NCI-H526 treated with DMSO at 0.1 percent for 48 hours (cell line): ENCODE measurements around the gene AMPH.
"Not testable (repeated sequence)": the region's sequence is repeated elsewhere in the genome, so short reads cannot be mapped to it uniquely, and the experiment has no call there.

Experiments
- DNase-seq: peaks from one replicate; lab custom pipeline; 2025; lab: John Stamatoyannopoulos, UW

AMPH gene

DNA sequence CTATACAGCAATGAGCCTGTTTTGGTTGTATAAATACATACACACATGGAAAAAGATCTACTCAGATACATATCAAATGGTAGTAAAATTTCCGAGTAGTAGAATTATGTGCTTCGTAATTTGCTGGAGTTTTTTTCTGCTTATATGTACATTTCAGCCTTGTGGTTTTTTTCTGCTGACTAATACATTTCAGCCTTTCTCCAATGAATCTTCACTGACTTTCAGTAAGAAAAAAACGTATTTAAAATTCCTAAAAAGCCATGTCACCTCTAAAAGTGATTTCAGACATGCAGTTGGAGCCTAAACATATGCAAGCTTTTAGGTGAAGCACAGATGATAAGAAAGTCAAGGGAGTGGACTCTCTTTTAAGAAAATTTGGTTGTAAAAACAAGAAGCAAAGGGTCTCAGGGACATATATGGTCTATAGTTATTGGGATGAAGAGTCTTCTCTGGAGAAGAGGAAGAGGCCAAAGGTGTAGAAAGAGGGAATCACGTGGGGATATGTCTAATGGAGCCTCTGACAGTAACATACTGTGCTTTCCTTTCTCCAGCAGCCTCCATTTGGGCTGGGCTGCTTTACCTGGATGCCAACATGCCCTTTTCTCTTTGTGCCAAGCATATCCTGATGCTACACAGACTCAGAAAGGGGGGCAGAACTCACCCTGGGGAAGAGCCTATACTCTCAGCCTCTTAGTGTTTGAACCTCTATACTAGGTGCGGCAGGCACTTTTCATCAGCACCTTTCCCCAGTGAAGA lies 2.4 kb downstream of the AMPH start:
- DNase-seq, result no peak

DNA sequence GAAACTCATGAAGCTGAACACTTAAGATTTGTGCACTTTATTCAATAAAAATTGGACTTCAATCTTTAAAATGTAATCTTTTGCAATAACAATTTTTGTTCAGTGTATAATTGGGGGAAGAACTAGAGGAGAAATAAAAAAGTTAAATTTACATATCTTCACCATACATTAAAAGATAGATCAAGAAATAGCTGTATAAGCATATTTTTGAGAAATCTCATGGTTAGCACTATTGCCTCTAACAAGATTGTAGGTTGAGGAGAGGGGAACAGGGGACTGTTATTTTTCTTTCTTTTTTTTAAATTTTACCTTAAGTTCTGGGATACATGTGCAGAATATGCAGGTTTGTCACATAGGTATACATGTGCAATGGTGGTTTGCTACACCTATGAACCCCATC lies 5.3 kb downstream of the AMPH start:
- DNase-seq, result no peak

DNA sequence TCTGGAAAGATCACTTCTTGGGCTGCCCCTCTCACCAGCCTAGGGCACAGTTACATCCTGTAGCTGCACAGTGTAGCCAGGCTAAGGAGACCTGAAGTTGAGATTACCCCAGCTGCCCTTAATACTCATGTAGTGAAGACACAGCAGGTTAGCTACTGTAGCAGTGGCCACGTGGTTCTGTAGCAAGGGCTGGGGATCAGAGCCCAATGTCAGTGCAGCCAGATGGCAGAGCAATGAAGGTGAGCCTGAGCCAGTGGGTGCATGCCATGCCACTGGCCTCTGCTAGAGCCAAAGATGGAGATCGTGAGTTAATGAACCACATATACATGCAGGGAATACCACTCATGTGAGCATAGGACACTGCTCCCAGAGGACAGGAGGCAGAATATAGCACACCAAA lies 15.5 kb downstream of the AMPH start:
- no peak for DNase-seq

DNA sequence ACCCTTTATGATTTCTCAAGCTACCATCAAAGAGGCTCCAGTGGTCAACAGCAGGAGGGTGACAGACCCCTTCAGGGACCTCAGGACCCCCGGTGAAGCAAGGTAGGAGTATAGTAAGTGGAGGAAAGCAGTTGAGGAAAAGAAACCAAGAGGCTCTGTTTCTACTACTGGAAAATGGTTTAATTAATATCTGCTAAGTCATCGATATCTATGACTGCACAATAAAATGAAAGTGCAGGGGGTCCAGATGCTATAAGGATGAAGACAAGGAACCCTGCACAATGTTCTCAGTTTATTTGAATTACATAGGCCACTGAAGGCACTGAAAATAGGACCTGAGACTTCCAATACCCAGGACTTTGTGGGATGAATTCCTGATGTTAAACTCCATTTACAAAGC lies 23.7 kb downstream of the AMPH start:
- DNase-seq, result no peak

DNA sequence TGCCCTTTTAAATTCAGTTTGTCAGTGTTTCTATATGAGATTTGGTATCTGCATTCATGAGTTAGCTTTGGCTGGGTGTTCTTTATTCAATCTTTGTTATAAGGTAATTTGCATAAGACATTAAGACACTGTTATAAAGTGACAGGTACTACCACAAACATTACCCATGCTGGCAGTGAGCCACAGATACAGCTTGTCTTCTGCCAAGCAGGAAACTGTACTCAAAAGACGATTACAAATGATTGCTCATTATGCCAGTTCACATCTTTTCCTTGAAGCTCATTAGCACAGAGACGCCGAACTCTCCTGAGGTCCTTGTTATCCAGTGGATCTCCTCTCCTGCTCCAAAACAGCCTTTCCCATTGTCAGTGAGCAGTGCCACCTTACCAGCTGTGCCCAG lies 30.4 kb downstream of the AMPH start:
- DNase-seq, result no peak

DNA sequence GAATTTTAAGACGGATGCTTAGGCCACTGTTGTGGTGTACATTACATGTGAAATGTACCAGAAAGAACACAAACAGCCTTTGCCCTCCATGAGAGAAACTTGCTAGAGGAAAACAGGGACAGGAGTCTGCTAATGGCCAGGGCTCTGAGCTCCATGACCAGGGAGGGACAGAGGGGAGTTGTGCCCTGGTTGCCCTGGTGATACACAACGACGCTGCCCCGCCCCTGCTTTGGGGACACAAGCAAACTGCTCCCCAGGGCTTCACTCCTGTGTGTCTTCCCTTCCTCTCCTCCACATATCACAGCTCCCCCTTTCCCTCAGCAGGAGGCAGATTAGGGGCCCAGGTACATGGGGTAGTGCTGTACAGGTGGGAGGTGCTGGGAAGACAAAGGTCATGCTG lies 36.2 kb downstream of the AMPH start:
- DNase-seq, result no peak

DNA sequence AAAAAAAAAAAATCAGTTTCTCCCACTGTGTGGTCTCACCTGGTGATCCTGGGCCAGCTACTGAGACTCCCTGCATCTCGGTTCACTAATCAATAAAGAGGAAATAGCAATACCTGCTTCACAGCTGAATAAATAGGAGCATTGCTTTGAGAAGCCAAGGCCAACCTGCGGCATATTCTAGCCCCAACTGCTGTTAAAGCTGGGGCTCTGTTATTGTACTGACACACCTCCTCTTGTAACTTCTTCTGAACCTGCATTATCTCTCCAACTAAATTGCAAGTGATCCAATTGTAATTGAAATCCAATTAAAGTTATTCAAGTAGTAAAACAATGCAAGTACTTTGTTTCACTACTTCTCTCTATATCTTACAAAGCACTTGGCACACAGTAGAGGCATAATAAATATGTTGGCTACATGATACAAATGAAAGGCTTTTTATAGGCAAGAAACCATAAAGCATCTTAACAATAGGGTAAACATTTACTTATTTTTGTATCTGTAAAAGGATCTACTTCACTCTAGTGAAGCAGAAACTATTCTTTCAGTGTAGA lies 38.4 kb downstream of the AMPH start:
- DNase-seq, result no peak

DNA sequence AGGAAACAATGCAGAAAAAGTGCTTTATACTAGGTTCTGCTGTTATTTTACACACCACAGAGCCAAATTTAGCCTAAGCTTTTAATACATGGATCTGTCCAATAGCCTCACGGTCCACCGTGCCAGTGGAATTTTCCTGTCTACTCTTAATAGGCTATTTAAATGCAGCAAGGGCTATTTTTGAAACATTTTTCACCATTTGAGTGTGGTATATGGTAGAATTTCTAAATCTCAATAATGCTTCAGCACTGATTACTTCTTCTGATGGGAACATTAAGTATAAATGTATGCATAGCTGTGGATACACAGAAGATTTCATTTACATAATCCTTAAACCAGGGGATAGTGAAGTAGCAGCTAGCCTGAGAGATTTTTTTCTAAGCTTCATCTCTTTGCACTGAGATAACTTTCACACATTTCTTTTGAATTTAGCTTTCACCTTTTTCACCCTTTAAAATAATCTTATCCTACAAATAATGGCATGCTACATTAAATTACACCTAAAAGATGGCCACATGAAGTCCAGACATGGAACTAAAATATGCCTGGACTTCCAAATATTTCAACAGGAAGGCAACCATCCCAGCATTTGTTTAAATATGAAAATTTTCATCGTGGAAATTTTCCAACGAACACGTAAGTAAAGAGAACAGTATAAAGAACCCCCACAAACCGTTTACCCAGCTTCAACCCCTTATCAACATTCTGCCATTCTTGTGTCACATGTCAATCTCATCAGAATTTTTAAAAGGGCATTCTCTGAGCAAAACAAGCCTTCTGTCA lies 45.4 kb downstream of the AMPH start:
- no peak for DNase-seq

DNA sequence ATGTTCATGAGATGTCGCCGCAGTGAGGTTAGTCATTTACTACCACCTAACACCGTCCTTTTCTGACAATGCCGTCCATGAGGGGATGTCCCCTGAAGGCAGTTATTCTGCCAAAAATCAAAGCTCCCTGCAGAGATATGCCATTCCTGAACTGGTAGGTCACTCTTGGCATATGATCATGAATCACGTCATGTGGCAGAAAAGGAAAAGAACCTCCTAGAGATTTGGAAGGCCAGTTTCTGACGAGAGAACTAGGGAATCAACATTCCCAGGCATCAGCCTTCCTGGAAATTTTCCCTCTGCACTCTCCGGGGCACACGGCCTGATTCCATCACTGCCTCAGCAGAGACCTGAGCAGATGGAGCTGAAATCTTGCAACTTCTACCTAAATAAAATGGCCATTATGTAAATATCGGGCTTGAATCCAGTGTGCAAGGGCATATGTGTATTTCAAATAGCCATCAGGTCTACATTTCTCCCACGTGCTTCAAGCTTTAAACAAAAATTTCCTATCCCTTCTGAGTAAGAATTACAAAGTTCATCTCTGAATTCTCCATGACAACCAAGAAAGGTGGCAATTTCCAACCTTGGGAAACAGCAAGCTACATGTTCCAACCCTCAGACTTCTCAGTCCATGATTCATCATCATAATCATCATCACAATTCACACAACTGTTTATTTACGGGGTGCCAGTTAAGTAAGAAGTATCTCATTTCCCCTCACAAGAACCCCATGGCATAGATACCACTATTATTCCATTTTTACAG lies 46.5 kb downstream of the AMPH start:
- no peak for DNase-seq

DNA sequence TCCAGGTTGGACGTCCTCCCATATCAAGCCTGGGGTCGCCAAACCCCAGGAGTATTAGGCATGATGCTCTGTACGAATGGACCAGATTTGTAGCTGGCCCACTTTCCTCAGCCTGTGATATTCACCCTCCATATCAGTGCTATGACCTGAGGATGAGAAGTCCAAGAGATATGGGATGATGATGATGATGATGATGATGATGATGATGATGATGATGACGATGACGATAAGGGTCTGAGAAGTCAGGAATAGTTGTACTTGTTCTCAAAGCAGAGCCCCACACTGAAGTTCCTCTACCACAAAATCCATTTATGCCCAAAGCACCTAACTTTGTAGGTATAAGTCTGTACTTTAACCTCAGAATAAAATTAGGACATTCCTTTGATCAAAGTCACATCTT lies 50.7 kb downstream of the AMPH start:
- no peak for DNase-seq

DNA sequence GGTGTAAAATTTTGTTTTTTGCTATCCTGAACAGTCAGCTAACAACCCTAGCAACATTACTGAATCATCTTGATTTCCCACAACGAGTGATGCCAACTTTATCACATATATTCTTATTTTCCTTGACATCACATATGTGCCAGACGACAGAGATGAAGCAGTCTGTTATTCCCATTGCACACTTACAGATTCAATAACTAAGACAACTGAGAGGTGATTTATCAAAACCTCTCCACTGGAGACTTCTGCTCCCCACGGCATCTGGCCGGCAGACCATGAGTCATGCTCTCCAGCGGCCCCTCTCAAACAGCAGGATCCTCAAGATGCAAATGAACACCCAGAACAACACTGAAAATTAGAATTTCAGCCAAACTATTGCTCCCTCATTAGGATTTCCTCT lies 57.1 kb downstream of the AMPH start:
- DNase-seq, result no peak

DNA sequence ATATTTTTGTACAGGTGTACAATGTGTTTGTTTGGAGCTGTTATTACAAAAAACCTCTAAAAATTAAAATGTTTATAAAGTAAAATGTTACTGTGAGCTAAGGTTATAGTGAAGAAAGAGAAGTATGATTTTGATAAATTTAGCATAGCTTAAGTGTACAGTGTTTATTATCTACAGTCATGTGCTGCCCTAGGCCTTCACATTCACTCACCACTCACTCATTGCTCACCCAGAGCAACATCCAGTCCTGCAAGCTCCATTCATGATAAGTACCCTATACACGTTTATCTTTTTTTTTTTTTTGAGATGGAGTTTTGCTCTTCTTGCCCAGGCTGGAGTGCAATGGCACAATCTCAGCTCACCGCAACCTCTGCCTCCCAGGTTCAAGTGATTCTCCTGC lies 59.6 kb downstream of the AMPH start:
- not testable (repeated sequence) for DNase-seq

DNA sequence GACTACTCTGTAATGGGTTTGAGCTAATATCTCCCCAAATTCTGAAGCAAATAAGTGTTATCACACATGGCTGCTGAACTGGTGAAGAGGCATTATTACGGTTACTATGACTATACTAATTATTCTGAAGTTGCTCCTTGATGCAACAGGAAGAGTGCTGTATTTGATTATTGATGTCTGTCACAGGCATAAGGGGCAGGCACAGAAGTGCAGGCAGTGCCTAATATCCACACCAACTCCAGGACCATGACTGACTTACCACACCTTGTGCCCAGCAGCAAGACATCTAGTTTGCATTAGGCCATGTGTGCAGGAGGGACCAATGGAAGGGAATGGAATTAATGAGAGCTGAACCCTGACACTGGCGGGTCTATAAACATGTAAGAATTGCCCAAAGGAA lies 62.7 kb downstream of the AMPH start:
- no peak for DNase-seq

DNA sequence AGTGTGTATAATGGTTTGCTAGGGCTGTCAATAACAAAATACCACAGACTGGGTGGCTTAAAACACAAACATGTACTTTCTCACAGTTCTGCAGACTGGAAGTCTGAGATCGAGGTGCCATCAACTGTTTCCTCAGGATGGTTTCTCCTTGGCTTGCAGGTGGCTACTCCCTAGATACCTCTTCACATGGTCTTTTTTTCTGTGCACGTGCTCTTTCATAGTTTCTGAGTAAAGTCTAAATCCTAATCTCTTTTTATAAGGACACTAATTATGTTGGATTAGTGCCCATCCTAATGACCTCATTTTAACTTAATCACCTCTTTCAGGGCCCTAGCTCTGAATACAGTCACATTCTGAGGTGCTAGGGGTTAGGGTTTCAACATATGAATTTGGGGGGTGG lies 65.9 kb downstream of the AMPH start:
- no peak for DNase-seq

DNA sequence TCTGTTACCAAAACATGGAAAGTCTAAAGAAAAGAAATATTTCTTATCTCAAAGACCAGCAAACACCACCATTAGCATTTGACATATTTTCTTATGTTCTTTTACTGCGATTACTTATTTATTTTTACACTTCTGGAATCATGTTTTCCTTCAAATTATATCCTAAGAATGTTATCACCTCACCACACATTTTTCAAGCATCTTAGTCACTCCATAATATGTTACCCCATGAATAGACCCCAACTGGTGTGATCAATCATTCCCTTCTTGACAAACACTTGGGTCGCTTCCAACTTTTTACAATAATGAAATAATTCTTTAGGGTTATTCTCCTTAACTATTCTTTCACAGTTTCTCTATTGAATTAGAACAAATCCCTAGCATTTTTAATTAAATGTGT lies 67.4 kb downstream of the AMPH start:
- DNase-seq, result no peak

DNA sequence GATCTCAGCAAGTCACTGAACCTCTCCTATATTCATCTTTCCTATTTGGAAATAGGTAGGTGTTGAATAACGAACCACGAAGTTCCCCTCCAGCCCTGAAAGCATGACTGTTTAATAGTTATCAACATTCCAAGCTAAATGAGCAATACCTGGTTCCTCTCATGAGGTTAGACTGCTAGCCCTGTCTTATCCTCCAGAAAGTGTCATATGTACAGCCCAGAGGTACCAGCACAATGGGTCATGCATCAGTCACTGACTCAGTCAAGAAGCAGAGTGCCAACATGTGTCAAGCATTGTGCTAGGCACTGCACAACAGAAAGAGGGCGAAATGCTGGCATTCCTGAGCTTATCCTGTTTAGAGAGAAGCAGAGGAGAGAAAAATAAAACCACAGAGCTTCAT lies 70.0 kb downstream of the AMPH start:
- no peak for DNase-seq

DNA sequence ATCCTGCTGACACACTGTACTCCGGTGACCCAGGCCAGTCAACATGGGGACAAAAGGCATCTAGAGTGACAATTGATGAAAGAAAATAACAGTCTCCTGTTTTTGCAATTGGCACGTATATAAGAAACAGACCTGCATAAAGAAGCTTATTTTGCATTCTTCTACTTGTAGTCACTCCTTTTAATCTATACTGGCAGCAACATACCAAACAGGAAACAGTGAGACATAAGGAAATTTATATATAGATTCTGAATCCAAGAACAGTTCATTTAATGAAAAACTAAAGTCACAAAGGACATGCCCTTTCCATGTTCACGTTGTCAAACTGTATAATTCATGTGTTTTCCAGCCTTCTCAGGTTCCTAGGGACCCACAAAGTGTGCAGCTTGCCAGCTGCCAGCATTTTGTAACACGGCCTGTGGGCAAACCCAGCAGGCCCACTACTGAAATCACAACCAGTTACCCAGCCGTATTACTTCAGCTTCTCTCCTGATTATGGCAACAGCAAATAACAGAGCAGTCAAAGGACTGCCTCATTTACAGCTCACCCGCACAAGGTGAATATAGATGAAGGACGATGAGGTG lies 72.3 kb downstream of the AMPH start:
- DNase-seq, result no peak

DNA sequence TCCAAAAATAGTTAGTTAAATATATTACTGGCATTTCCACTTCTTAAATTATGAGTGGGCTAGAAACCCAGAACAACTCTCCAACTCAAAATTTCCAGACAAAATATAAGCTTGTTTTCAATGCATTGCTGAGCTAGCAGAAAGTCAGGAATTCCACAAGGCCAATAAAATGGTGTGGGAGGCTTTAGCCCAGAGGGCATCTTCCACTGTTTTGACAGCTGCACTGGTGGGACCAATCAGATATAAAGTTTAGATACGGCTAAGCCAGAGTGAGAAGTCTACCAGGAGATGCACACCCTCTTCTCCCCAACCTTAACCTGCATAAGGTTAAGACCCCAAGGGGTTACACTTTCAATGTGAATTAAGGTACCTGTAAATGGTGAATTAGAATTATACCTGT lies 76.6 kb downstream of the AMPH start:
- DNase-seq, result no peak

DNA sequence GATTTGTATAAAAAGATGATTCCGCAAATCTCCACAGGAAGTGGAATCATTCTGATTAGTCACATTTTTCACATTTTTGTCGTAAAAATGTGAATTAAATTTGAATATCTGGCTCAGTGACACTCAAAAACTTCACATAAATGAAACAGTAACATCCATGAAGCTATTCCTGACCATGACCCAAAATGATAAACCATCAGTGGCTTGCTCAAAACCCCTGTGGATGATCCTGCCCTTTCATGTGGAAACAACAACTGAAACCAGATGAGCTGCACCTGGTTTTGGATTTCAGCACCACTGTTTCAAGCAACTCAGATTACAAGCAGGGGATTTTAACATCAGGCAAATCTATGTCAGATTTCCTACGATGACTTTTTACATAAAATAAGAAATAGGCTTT lies 80.3 kb downstream of the AMPH start:
- DNase-seq, result no peak

DNA sequence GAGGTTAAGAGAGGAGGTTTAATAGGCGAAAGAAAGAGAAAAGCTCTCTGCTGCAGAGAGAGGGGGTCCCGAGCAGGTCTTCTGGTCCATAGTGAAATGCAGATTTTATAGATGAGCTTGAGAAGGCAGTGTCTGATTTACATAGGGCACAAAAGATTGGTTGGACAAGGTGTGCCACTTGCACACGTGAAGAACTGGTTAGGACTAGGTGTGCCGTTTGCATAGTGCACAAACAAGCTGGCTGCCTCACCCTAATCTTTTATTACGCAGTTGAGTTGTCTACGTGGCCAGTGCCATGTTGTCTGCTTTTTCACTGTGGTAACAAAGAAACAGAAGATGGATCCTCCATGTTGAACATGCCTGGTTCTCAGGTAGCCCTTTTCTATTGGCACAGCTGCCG lies 82.6 kb downstream of the AMPH start:
- DNase-seq, result no peak

DNA sequence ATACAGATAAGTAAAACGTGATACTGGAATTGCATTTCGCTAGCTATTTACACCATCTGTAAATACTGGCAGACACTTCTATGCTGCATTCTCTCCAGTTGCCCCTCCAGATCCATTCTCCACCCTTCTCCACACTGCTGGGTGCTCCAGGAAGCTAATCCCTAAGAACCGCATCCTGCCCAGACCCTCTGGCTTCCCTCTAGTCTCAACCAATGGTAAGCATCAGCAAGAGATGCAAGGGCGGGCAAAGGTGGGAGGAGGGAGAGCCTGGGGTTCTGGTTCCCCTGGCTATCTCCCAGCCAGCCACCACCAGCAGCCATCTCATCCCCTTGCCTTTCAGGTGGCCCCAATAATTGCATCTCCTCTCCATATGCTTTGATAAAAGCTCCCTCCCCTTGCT lies 84.4 kb downstream of the AMPH start:
- no peak for DNase-seq

DNA sequence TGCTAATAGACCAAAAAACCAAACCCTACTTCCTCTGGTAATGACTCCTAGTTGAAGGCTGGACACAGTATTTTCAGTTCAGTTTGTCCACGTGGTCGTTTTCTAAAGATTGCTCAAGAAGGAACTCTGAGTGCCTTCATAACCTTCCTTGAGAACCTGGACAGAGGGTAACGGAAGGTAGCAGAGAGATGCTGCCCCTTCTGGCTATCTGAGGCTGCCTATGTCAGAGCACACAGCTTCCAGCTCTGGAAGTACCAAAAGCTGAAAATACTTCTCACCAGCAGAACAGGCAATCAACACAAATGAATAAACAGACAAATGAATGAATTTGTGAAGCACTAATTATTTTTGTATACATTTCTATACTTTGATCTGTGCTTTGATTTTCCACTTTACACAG lies 85.2 kb downstream of the AMPH start:
- no peak for DNase-seq
